Measurements from ENCODE around the gene CAMLG. TPM values are rescaled to one million over a fixed set of nuclear protein-coding genes. Genes with fewer than 3 reads are reported as not detected.
"Not testable (repeated sequence)": the region's sequence is repeated elsewhere in the genome, so short reads cannot be mapped to it uniquely, and the experiment has no call there.

The CAMLG gene
- total RNA-seq, result 17.3 TPM
- long read RNA-seq, transcript CAMLG-201 (4 exons, 2,221 nt), result major isoform, 36 of 47 reads
- long read RNA-seq, partial matches to known transcripts, result 0 of 47 reads
- long read RNA-seq, other reads (novel, unspliced or antisense), result 8 of 47 reads

GRCh38 chr5:134738133-134738962, at the start of gene CAMLG:
Gene CAMLG, plus strand, starts transcription at chr5:134738548. Its CDS starts 73 bp downstream, at chr5:134738621.
- intact Hi-C loops (cut with micrococcal nuclease), result no loop called here
- DNase-seq (peak; percentile 99), ATAC-seq (peak; percentile 99)

GRCh38 chr5:134690144-134690543, 48.2 kb upstream of the CAMLG start:
- ATAC-seq; intact Hi-C loops (cut with micrococcal nuclease); DNase-seq: not testable (repeated sequence)

GRCh38 chr5:134692722-134693121, 45.6 kb upstream of the CAMLG start:
- intact Hi-C loops (cut with micrococcal nuclease), result no loop called here
- DNase-seq (no peak), ATAC-seq (no peak)

GRCh38 chr5:134708301-134708700, 30.0 kb upstream of the CAMLG start:
- intact Hi-C loops (cut with micrococcal nuclease), result no loop called here
- no peak for DNase-seq
- no peak for ATAC-seq

GRCh38 chr5:134714120-134714519, 24.2 kb upstream of the CAMLG start:
- DNase-seq (no peak), ATAC-seq (no peak)
- intact Hi-C loops (cut with micrococcal nuclease), result no loop called here

- intact Hi-C loops (cut with micrococcal nuclease), result no loop called here
- no peak for ATAC-seq
These were observed 23.8 kb upstream of the CAMLG start for GRCh38 chr5:134714541-134714940.

GRCh38 chr5:134715466-134715865, 22.9 kb upstream of the CAMLG start:
- ATAC-seq; intact Hi-C loops (cut with micrococcal nuclease); DNase-seq: not testable (repeated sequence)

More at GRCh38 chr5:134714541-134714940, 23.8 kb upstream of the CAMLG start:
- no peak for DNase-seq

GRCh38 chr5:134724872-134725271, 13.5 kb upstream of the CAMLG start:
- ATAC-seq (no peak), DNase-seq (no peak)
- intact Hi-C loops (cut with micrococcal nuclease), result no loop called here

- intact Hi-C loops (cut with micrococcal nuclease), result no loop called here
These were observed 5.5 kb upstream of the CAMLG start for GRCh38 chr5:134732819-134733218.

GRCh38 chr5:134735243-134735642, 3.1 kb upstream of the CAMLG start:
- intact Hi-C loops (cut with micrococcal nuclease), result no loop called here
- DNase-seq, result no peak
- ATAC-seq, result no peak

More at GRCh38 chr5:134732819-134733218, 5.5 kb upstream of the CAMLG start:
- DNase-seq (no peak), ATAC-seq (no peak)

- ATAC-seq, result no peak
- intact Hi-C loops (cut with micrococcal nuclease), result no loop called here
- DNase-seq, result no peak
These were observed 2.1 kb upstream of the CAMLG start for GRCh38 chr5:134736173-134736812.

GRCh38 chr5:134738963-134739661, 764 bp downstream of the CAMLG start:
- intact Hi-C loops (cut with micrococcal nuclease), result no loop called here
- DNase-seq (no peak), ATAC-seq (peak; percentile 16)

GRCh38 chr5:134741052-134741451, 2.7 kb downstream of the CAMLG start:
- ATAC-seq (no peak), DNase-seq (no peak)
- intact Hi-C loops (cut with micrococcal nuclease), result no loop called here

- ATAC-seq, result no peak
- no peak for DNase-seq
- intact Hi-C loops (cut with micrococcal nuclease), result no loop called here
These were observed 3.8 kb downstream of the CAMLG start for GRCh38 chr5:134742134-134742533.

- intact Hi-C loops (cut with micrococcal nuclease), result no loop called here
- ATAC-seq (no peak), DNase-seq (no peak)
These were observed 11.1 kb downstream of the CAMLG start for GRCh38 chr5:134749415-134749814.

GRCh38 chr5:134758176-134758503, 19.8 kb downstream of the CAMLG start:
- no peak for ATAC-seq
- intact Hi-C loops (cut with micrococcal nuclease), result no loop called here
- no peak for DNase-seq

- DNase-seq, result peak; percentile 95
- intact Hi-C loops (cut with micrococcal nuclease), result no loop called here
- ATAC-seq, result peak; percentile 99
These were observed 20.4 kb downstream of the CAMLG start, which contains the start of gene DDX46 for GRCh38 chr5:134758504-134759341. Gene DDX46, plus strand, starts transcription at chr5:134758779. Its CDS starts 160 bp downstream, at chr5:134758939.

- ATAC-seq; intact Hi-C loops (cut with micrococcal nuclease); DNase-seq: not testable (repeated sequence)
These were observed 29.4 kb downstream of the CAMLG start for GRCh38 chr5:134767528-134768291.

Data from left ventricle myocardium superior (tissue), 1 donor.